Colonic mucosa (tissue), 4 donors: Measurements from ENCODE around the gene PPIP5K2. TPM values are rescaled to one million over a fixed set of nuclear protein-coding genes. Genes with fewer than 3 reads are reported as not detected.

Experiments used
- DNase-seq: peaks from one replicate; pipeline ENCODE4 v3.0.0-alpha.2; 2020
- H3K27ac ChIP-seq: fragments of 200-600 bp; one replicate; pipeline ENCODE4 v1.8.0; 2021
- H3K27me3 ChIP-seq: fragments of 200-600 bp; one replicate; pipeline ENCODE4 v1.8.0; 2021
- H3K36me3 ChIP-seq: fragments of 200-600 bp; one replicate; pipeline ENCODE4 v1.8.0; 2021
- H3K4me1 ChIP-seq: fragments of 200-600 bp; one replicate; pipeline ENCODE4 v1.8.0; 2021; ENCODE audit warnings: mild to moderate bottlenecking
- H3K4me3 ChIP-seq: fragments of 200-600 bp; one replicate; pipeline ENCODE4 v1.8.0; 2021
- H3K9ac ChIP-seq, 2 donors: one replicate each; pipeline ENCODE4 v1.7.0; 2013; ENCODE audit warnings: control low read depth in 2 of 2, low read depth in 2 of 2, low read length in 2 of 2
- H3K9me3 ChIP-seq: fragments of 200-600 bp; one replicate; pipeline ENCODE4 v1.8.0; 2021
- CTCF ChIP-seq: fragments of 200-600 bp; IDR thresholded peaks from one replicate; pipeline ENCODE4 v1.8.0; 2022; ENCODE audit warnings: antibody characterized with exemption, mild to moderate bottlenecking
- intact Hi-C: fragments of 100-400 bp; cut with DNase I; formaldehyde crosslinking; loops from one replicate; pipeline ENCODE4 v1.14.1; 2022
- total RNA-seq, 2 donors: library from RNA; stranded (reverse); fragmentation: NEBNext Ultra II Directional in 1 of 2; extraction: Animal tissue kit (Norgen Biotek cat#: 25700) in 1 of 2; gene quantifications; one replicate each; pipeline ENCODE4 v1.2.1, GENCODE V29; 2021
- donor health status: healthy.
- donor health status: DM: no; HTN: no; CAD: no.
- donor health status: DM: no; HTN: no; CAD: no.

The PPIP5K2 gene
- total RNA-seq, 2 donors from 2014 or later, result 58.7 to 79.3 TPM

- no peak overlapping the region for H3K27ac ChIP-seq
- intact Hi-C loops, result loop anchor here (10.0 kb wide), 1 partner anchor 110 kb away; no protein-coding TSS in a partner anchor
- DNase-seq, result no peak
- no peaks in the 10 kb centered on the region for H3K4me1 ChIP-seq
- no peak for TF ChIP-seq CTCF
- no peaks in the 10 kb centered on the region for H3K36me3 ChIP-seq
- H3K4me3 ChIP-seq, result no peak overlapping the region
- no peak overlapping the region for H3K9ac ChIP-seq
- no peaks in the 10 kb centered on the region for H3K9me3 ChIP-seq
- no peaks in the 10 kb centered on the region for H3K27me3 ChIP-seq
These were observed 25.1 kb downstream of the PPIP5K2 start for GRCh38 chr5:103145196-103145595.

- no peak overlapping the region for H3K27ac ChIP-seq
- no peak overlapping the region for H3K4me3 ChIP-seq
- H3K9ac ChIP-seq, result no peak overlapping the region
- intact Hi-C loops, result loop anchor here (10.0 kb wide), 1 partner anchor 113 kb away; no protein-coding TSS in a partner anchor
- no peaks in the 10 kb centered on the region for H3K27me3 ChIP-seq
- H3K36me3 ChIP-seq, result no peaks in the 10 kb centered on the region
- H3K9me3 ChIP-seq, result no peaks in the 10 kb centered on the region
- no peaks in the 10 kb centered on the region for H3K4me1 ChIP-seq
- DNase-seq, result no peak
- TF ChIP-seq CTCF, result no peak
These were observed 28.1 kb downstream of the PPIP5K2 start for GRCh38 chr5:103148213-103148612.

- H3K27ac ChIP-seq, result no peak overlapping the region
- no peaks in the 10 kb centered on the region for H3K4me1 ChIP-seq
- DNase-seq, result no peak
- no peak for TF ChIP-seq CTCF
- H3K4me3 ChIP-seq, result no peak overlapping the region
- H3K9me3 ChIP-seq, result no peaks in the 10 kb centered on the region
- intact Hi-C loops, result no loop called here
- no peak overlapping the region for H3K9ac ChIP-seq
- H3K27me3 ChIP-seq, result no peaks in the 10 kb centered on the region
- no peaks in the 10 kb centered on the region for H3K36me3 ChIP-seq
These were observed 31.1 kb downstream of the PPIP5K2 start for GRCh38 chr5:103151156-103151555.

GRCh38 chr5:103166706-103167105, 46.6 kb downstream of the PPIP5K2 start:
- H3K36me3 ChIP-seq, result peaks cover 4% of the 10 kb centered on the region
- intact Hi-C loops, result no loop called here
- no peak overlapping the region for H3K4me3 ChIP-seq
- no peaks in the 10 kb centered on the region for H3K4me1 ChIP-seq
- no peak overlapping the region for H3K9ac ChIP-seq
- H3K9me3 ChIP-seq, result no peaks in the 10 kb centered on the region
- no peaks in the 10 kb centered on the region for H3K27me3 ChIP-seq
- no peak for TF ChIP-seq CTCF
- no peak overlapping the region for H3K27ac ChIP-seq
- no peak for DNase-seq

- intact Hi-C loops, result no loop called here
- H3K27me3 ChIP-seq, result no peaks in the 10 kb centered on the region
- no peak overlapping the region for H3K9ac ChIP-seq
- no peaks in the 10 kb centered on the region for H3K9me3 ChIP-seq
- DNase-seq, result no peak
- no peaks in the 10 kb centered on the region for H3K4me1 ChIP-seq
- no peak overlapping the region for H3K27ac ChIP-seq
- no peak overlapping the region for H3K4me3 ChIP-seq
- TF ChIP-seq CTCF, result no peak
- H3K36me3 ChIP-seq, result no peaks in the 10 kb centered on the region
These were observed 54.0 kb downstream of the PPIP5K2 start for GRCh38 chr5:103174147-103174546.
